Trophoblast cell (in vitro differentiated cells and primary cell): ENCODE data around the gene KCNA4.

ENCODE experiments used
- DNase-seq, 2 donors: peaks; one replicate each; pipeline ENCODE4 v3.0.0-alpha.2; 2016
- H2AFZ ChIP-seq: 2 replicates; pipeline ENCODE4 v1.6.1; 2013; ENCODE audit warnings: low read length, moderate library complexity, mild to moderate bottlenecking; ENCODE audit not compliant: insufficient read depth, poor library complexity
- H2AK5ac ChIP-seq: 2 replicates; pipeline ENCODE4 v1.6.1; 2013; ENCODE audit warnings: mild to moderate bottlenecking, low read length
- H2BK120ac ChIP-seq: 2 replicates; pipeline ENCODE4 v1.6.1; 2013; ENCODE audit warnings: low read length, mild to moderate bottlenecking, moderate library complexity; ENCODE audit not compliant: insufficient read depth, poor library complexity
- H2BK12ac ChIP-seq: 2 replicates; pipeline ENCODE4 v1.6.1; 2013; ENCODE audit warnings: mild to moderate bottlenecking, low read length, moderate library complexity
- H2BK5ac ChIP-seq: 2 replicates; pipeline ENCODE4 v1.6.1; 2013; ENCODE audit warnings: low read length, low read depth, moderate library complexity, mild to moderate bottlenecking; ENCODE audit not compliant: poor library complexity
- H3K14ac ChIP-seq: 2 replicates; pipeline ENCODE4 v1.6.1; 2013; ENCODE audit warnings: mild to moderate bottlenecking, low read length
- H3K18ac ChIP-seq: 2 replicates; pipeline ENCODE4 v1.6.1; 2013; ENCODE audit warnings: mild to moderate bottlenecking, low read length
- H3K23ac ChIP-seq: 2 replicates; pipeline ENCODE4 v1.6.1; 2013; ENCODE audit warnings: low read length
- H3K27ac ChIP-seq: 2 replicates; pipeline ENCODE4 v1.5.1; 2013; ENCODE audit warnings: low read depth, mild to moderate bottlenecking, inconsistent platforms, low read length, moderate library complexity
- H3K27me3 ChIP-seq: 2 replicates; pipeline ENCODE4 v1.6.1; 2013; ENCODE audit warnings: inconsistent platforms, mild to moderate bottlenecking, low read length, moderate library complexity; ENCODE audit not compliant: insufficient read depth
- H3K36me3 ChIP-seq, 2 experiments: 1 replicate in 1 of 2; 2 replicates in 1 of 2; pipeline ENCODE4 v1.6.1; 2013; ENCODE audit warnings: low read length in 2 of 2, mild to moderate bottlenecking in 2 of 2, moderate library complexity in 1 of 2; ENCODE audit not compliant: insufficient read depth in 2 of 2, control insufficient read depth in 1 of 2
- H3K4ac ChIP-seq: 2 replicates; pipeline ENCODE4 v1.6.1; 2013; ENCODE audit warnings: low read depth, mild to moderate bottlenecking, low read length, moderate library complexity
- H3K4me1 ChIP-seq, 2 experiments: 1 replicate in 1 of 2; 2 replicates in 1 of 2; pipeline ENCODE4 v1.6.1; 2013; ENCODE audit warnings: low read length in 2 of 2, mild to moderate bottlenecking in 2 of 2, moderate library complexity in 1 of 2; ENCODE audit not compliant: insufficient read depth in 2 of 2, control insufficient read depth in 1 of 2
- H3K4me2 ChIP-seq: 2 replicates; pipeline ENCODE4 v1.6.1; 2013; ENCODE audit warnings: inconsistent platforms, mild to moderate bottlenecking, low read length, moderate library complexity
- H3K4me3 ChIP-seq: 2 replicates; pipeline ENCODE4 v1.5.1; 2013; ENCODE audit warnings: mild to moderate bottlenecking, low read depth, low read length, inconsistent platforms
- H3K79me1 ChIP-seq: one replicate; pipeline ENCODE4 v1.6.1; 2013; ENCODE audit warnings: low read length
- H3K79me2 ChIP-seq: 2 replicates; pipeline ENCODE4 v1.6.1; 2013; ENCODE audit warnings: low read length, mild to moderate bottlenecking; ENCODE audit not compliant: control insufficient read depth, insufficient read depth, poor library complexity
- H3K9ac ChIP-seq: 2 replicates; pipeline ENCODE4 v1.6.1; 2013; ENCODE audit warnings: mild to moderate bottlenecking, low read length
- H3K9me3 ChIP-seq: 2 replicates; pipeline ENCODE4 v1.6.1; 2013; ENCODE audit warnings: low read depth, mild to moderate bottlenecking, control low read depth, inconsistent platforms, low read length; ENCODE audit not compliant: insufficient read depth
- H4K12ac ChIP-seq: 2 replicates; pipeline ENCODE4 v1.6.1; 2013; ENCODE audit warnings: low read depth, mild to moderate bottlenecking, low read length, moderate library complexity
- H4K8ac ChIP-seq: 2 replicates; pipeline ENCODE4 v1.6.1; 2013; ENCODE audit warnings: low read depth, mild to moderate bottlenecking, low read length, moderate library complexity
- H4K91ac ChIP-seq: one replicate; pipeline ENCODE4 v1.6.1; 2013; ENCODE audit warnings: low read depth, mild to moderate bottlenecking, low read length, moderate library complexity
- WGBS: extraction: QIAGEN DNeasy Blood & Tissue Kit; methylation state at CpG from one replicate; pipeline ENCODE4 v1.1.7; 2013; ENCODE audit warnings: missing lambda C conversion rate; ENCODE audit not compliant: insufficient read length, insufficient coverage; ENCODE audit errors: extremely low coverage; 5-methylcytosine and 5-hydroxymethylcytosine counted together

Gene KCNA4

DNA sequence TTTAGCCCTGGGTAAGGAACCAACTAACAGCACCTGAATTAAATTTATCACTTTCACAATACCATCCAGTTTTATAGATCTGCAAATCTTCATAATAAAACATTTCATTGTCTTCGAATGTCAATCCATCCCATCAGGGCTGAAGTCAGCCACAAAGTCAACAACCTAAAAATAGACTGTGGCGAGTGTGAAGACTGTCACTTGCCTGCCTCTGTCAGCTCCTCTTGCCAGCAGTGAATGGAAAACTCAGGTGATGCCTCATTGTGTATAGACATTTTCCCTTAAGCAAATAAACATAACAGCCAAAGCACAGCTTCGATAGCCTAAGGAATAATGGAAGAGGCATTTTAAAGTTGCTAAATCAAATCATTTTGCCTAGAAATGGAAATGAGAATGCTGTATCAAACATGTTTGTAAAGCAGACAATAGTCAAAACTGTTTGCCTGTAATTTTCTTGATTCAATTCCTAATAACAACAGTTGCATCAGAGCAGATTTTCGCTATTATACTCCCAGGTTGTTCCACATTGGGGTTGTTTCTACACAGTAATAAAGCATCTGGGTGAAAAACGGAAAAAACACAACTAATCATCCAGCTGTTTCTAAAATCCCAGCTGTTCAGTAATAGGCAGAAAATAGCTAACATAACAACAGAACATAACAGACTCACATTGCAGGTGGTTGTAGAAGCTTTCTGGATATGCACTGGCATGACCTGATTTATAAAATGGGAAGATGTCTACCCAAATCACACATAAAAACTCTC, 15.7 kb downstream of the KCNA4 start:
- Histone ChIP-seq H3K27ac (no peak overlapping the region), H3K4ac (no peak overlapping the region)

DNA sequence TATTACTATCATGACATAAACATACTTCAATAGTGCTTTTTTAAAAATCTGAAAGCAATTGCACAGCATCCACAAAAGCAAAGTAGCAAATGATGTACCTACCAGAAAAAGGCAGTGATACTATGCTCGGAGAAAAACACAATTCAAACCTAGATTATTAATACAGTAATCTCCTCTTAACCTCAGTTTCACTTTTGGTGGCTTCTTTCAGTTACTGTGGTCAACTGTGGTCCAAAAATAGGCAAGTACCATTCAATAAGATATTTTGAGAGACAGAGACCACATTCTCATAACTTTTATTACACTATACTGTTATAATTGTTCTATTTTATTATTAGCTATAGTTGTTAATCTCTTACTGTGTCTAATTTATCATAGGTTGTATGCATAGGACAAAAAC, 20.8 kb downstream of the KCNA4 start:
- DNase-seq: no peak
- H3K27ac ChIP-seq: no peak overlapping the region
- H2BK12ac ChIP-seq: no peak overlapping the region
- H3K27me3 ChIP-seq: no peaks in the 10 kb centered on the region
- H3K9ac ChIP-seq: no peak overlapping the region
- no peak overlapping the region for H4K91ac ChIP-seq
- no peak overlapping the region for H4K12ac ChIP-seq
- no peaks in the 10 kb centered on the region for H3K79me1 ChIP-seq
- WGBS: no CpG with 5 or more reads among the region's 1 CpG
- no peak overlapping the region for H2AK5ac ChIP-seq
- H3K36me3 ChIP-seq: no peaks in the 10 kb centered on the region
- no peaks in the 10 kb centered on the region for H3K4me1 ChIP-seq
- no peaks in the 10 kb centered on the region for H3K9me3 ChIP-seq
- H3K14ac ChIP-seq: no peak overlapping the region
- H2BK120ac ChIP-seq: no peak overlapping the region
- no peak overlapping the region for H3K4me2 ChIP-seq
- H3K79me2 ChIP-seq: no peaks in the 10 kb centered on the region
- H2AFZ ChIP-seq: no peak overlapping the region
- H4K8ac ChIP-seq: no peak overlapping the region
- no peak overlapping the region for H3K18ac ChIP-seq
- H3K4me3 ChIP-seq: no peak overlapping the region
- no peak overlapping the region for H3K4ac ChIP-seq
- no peak overlapping the region for H2BK5ac ChIP-seq
- no peak overlapping the region for H3K23ac ChIP-seq

More for the DNA sequence above, 15.7 kb downstream of the KCNA4 start:
- WGBS: no CpG with 5 or more reads among the region's 5 CpGs
- Histone ChIP-seq H2BK12ac (no peak overlapping the region), H3K14ac (no peak overlapping the region), H4K12ac (no peak overlapping the region), H3K9me3 (no peaks in the 10 kb centered on the region), H2BK120ac (no peak overlapping the region), H3K27me3 (no peaks in the 10 kb centered on the region), H3K79me1 (no peaks in the 10 kb centered on the region), H2AFZ (no peak overlapping the region), H3K79me2 (no peaks in the 10 kb centered on the region), H3K36me3 (no peaks in the 10 kb centered on the region), H3K23ac (no peak overlapping the region), H3K4me3 (no peak overlapping the region), H4K8ac (no peak overlapping the region), H3K18ac (no peak overlapping the region), H2AK5ac (no peak overlapping the region), H2BK5ac (no peak overlapping the region), H3K4me1 (no peaks in the 10 kb centered on the region), H3K9ac (no peak overlapping the region), H4K91ac (no peak overlapping the region), H3K4me2 (no peak overlapping the region)
- no peak for DNase-seq

DNA sequence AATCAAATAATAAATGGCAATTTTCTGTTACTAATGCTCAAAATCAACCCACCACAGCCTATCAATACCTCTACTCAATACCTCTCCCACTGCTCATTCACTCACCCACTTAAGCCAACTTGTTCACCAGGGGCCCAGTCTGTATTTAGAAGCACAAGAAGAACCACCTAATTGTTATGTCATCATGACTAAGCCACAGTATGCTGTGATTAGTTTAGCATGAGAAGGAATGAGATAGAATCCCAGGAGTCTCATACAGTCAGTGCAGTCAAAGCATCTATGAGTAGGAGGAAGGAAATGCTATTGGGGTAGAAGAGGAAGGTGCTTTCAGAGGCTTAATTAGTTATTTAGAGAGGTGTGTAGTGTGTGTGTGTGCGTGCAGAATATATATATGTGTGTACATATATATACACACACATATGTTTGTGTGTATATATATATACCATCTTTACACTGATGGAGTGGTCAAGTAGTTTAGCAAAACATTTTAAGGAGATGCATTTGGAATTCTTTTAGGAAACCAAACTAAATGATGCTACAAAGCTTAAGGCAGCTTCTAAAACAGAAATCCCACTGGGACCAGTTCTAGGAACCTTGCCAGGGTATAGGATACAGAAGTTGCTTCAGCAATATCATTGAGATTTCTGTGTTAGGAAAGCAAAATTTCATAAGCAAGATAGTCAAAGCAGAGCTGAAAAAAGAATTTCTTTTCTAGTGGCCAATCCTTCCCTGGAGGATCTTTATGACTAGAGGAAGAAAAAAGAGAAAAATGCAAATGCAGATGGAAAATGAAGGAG, 27.5 kb downstream of the KCNA4 start:
- Histone ChIP-seq H3K14ac (no peak overlapping the region), H3K4me1 (no peaks in the 10 kb centered on the region), H3K4ac (no peak overlapping the region), H2AFZ (no peak overlapping the region), H3K27me3 (no peaks in the 10 kb centered on the region), H2BK5ac (no peak overlapping the region), H4K12ac (no peak overlapping the region), H3K9ac (no peak overlapping the region), H3K79me1 (no peaks in the 10 kb centered on the region), H3K18ac (no peak overlapping the region), H3K4me3 (no peak overlapping the region), H3K79me2 (no peaks in the 10 kb centered on the region), H3K4me2 (no peak overlapping the region), H3K23ac (no peak overlapping the region), H4K8ac (no peak overlapping the region), H3K27ac (no peak overlapping the region), H2AK5ac (no peak overlapping the region), H3K9me3 (no peaks in the 10 kb centered on the region), H4K91ac (no peak overlapping the region), H3K36me3 (no peaks in the 10 kb centered on the region), H2BK12ac (no peak overlapping the region), H2BK120ac (no peak overlapping the region)
- no peak for DNase-seq
- no CpG with 5 or more reads among the region's 1 CpG for WGBS

DNA sequence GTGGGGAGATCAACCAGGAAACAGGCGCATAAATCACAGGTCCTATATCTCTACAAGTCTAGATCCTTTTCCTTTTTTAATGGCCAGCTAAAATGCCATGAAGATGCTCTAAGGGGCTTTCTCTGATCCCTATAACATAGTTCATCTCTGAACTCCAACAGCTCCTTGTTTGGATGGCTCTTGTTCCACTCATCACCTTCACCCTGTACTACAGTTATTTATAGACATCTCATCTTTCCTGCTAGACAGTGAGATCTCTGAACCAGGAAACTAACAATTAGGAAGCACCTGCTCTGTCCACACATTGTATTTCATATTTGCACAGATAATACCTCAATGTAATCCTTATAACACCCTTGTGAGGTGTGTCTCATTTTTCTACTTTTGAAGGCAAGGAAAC, 31.6 kb downstream of the KCNA4 start:
- H3K4me2 ChIP-seq: no peak overlapping the region
- no peak overlapping the region for H2AFZ ChIP-seq
- no CpG with 5 or more reads among the region's 1 CpG for WGBS
- H3K18ac ChIP-seq: no peak overlapping the region
- no peak overlapping the region for H4K8ac ChIP-seq
- no peaks in the 10 kb centered on the region for H3K79me2 ChIP-seq
- no peaks in the 10 kb centered on the region for H3K79me1 ChIP-seq
- H3K4me3 ChIP-seq: no peak overlapping the region
- no peaks in the 10 kb centered on the region for H3K9me3 ChIP-seq
- H3K4me1 ChIP-seq: no peaks in the 10 kb centered on the region
- no peak overlapping the region for H3K14ac ChIP-seq
- DNase-seq: no peak
- H3K4ac ChIP-seq: no peak overlapping the region
- H2BK5ac ChIP-seq: no peak overlapping the region
- no peak overlapping the region for H3K27ac ChIP-seq
- H2BK120ac ChIP-seq: no peak overlapping the region
- H2AK5ac ChIP-seq: no peak overlapping the region
- no peak overlapping the region for H4K12ac ChIP-seq
- no peaks in the 10 kb centered on the region for H3K36me3 ChIP-seq
- H4K91ac ChIP-seq: no peak overlapping the region
- H3K27me3 ChIP-seq: no peaks in the 10 kb centered on the region
- H3K9ac ChIP-seq: no peak overlapping the region
- H2BK12ac ChIP-seq: no peak overlapping the region
- H3K23ac ChIP-seq: no peak overlapping the region
